Hepatocyte (in vitro differentiated cells): ENCODE measurements around the gene GIMAP5.

ENCODE experiments used
- CTCF ChIP-seq: fragments of 200-600 bp; sonication (generic); IDR thresholded peaks from 2 replicates; pipeline ENCODE4 v1.5.1; 2016; ENCODE audit warnings: antibody characterized with exemption, mild to moderate bottlenecking; ENCODE audit not compliant: poor library complexity
- EZH2 ChIP-seq: fragments of 200-600 bp; sonication (generic); IDR thresholded peaks from 2 replicates; pipeline ENCODE4 v1.6.1; 2016; ENCODE audit warnings: antibody characterized with exemption, mild to moderate bottlenecking, borderline replicate concordance

GRCh38 chr7:150781103-150781502 lies 43.9 kb downstream of the GIMAP5 start:
- TF ChIP-seq CTCF (no peak), EZH2 (no peak)
